ENCODE results near the gene FBLN1.

Gene FBLN1

DNA sequence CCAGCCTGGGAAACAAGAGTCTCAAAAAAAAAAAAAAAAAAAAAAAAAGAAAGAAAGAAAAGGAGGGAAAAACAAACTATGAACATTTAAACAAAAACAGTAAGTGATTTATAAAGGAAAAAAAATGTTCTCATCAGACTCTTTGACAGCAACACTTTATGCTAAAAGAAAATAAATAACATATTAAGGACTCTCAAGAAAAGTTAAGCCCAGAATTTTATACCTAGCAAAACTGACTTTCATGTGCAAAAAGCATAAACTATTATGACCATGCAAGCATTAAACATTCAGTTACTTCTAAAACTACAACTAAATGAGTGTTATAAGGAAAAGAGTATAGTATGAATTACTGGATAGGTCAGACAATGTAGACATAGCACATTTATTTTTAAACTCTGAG lies 68.4 kb downstream of the FBLN1 start:
- no peak for DNase-seq (ENCODE audit: low spot score)

DNA sequence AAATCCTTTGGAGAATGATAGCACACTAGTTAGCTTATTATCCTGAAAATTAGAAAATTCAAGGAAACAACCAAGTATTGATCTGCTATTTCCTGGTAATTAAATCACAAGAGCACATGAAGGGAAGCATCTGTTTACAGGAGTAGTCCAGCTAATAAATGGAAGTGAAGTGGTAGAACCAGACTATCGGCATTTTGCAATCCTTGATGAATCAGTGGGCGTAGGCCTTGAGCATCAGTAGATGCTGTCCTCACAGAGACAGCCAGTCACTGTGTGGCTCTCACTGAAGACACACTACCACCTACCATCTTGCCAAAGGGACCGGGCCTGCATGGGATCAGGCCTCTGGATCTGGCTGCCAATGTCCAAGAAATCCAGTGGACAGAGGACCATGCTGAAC lies 69.8 kb downstream of the FBLN1 start:
- DNase-seq (ENCODE audit: low spot score), result no peak

DNA sequence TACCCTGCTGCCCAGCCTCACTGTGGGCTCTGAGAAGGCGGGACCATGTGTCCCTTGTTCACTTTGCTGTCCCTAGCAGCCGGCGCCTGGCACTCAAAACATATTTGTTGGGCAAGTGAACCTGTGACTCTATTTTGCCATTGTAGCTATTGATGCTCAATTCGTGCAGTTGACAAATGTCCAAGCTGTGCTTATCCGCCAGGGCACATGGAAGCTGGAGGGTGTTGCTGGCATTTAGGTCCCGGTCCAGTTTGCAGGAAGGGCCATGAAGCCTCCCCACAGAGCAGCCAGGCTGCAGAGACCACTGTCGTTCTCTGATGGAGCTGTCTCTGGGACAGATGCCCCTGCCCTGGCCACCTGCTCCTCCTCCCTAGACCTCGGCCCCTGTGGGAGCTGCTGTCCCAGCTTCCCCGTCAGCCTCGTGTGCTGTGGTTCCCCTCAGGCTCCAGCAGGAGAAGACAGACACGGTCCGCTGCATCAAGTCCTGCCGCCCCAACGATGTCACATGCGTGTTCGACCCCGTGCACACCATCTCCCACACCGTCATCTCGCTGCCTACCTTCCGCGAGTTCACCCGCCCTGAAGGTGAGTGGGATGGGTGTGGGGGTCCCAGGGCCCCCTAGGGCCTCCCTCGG lies 71.5 kb downstream of the FBLN1 start:
- DNase-seq (ENCODE audit: low spot score), result no peak

DNA sequence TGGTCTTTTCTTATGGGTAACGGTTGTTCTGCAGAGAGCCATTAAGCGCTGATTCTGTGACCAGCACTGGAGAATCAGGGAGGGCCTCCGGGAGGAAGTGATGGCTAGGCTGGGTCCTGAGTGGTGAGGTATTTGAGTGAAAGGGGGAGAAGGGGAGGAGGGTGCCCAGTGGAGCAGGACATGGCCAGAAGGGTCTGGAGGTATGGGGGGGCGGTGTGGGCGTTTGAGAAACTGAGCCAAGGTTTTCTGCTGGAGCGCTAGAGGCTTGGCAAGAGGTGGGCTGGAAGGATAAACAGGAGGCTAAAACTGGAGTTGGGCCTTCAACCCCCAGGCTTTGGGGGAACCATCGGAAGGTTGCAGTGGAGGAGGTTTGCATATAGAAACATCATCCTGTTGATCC lies 72.5 kb downstream of the FBLN1 start:
- DNase-seq (ENCODE audit: low spot score), result no peak

DNA sequence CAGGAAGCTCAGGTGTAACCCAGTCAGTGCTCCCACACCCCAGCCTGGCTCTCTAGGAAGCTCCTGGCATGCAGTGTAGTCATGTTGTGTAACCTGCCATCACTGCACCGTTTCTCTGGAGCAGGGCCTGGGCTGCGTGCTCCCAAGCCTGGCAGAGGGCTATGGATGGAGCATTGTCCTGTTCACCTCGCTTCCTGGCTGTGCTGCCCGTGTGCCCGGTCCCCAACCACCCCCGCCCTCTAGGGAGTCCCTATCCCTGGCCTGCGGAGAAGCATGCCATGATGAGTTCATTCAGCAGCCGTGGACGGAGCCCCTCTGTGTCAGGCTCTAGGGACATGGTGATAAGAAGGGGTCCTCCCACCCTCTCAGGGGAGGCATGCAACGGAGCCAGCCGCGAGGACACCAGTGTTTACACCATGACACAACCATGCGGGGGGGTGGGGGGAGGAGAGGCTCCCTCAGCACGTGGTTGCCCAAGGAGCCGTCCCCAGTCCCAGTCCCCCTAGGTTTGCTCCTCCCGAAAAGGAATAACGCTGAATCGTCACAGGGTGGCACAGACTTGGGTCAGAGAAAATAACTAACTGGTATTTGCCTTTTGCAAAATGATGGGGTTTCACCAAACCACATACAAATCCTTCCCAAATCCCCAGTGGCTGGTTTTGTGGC lies 73.1 kb downstream of the FBLN1 start:
- DNase-seq (ENCODE audit: low spot score), result no peak

DNA sequence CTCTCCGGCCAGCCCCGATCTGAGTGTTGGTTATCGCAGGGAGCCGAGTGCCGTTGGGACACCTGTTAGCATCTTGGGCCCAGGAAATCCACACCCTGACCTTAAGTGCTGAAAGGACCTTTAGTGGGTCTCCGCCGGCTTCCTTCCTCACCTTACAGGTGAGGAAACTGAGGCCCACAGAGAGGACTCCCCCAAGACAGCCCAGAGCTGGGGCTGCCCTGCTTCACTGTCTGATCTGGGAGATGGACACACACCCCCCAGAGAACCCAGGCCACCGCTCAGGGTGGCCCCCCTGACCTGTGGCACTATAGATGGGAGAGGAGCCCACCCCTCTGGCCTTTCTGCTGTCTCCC lies 73.6 kb downstream of the FBLN1 start:
- DNase-seq (ENCODE audit: low spot score), result no peak

DNA sequence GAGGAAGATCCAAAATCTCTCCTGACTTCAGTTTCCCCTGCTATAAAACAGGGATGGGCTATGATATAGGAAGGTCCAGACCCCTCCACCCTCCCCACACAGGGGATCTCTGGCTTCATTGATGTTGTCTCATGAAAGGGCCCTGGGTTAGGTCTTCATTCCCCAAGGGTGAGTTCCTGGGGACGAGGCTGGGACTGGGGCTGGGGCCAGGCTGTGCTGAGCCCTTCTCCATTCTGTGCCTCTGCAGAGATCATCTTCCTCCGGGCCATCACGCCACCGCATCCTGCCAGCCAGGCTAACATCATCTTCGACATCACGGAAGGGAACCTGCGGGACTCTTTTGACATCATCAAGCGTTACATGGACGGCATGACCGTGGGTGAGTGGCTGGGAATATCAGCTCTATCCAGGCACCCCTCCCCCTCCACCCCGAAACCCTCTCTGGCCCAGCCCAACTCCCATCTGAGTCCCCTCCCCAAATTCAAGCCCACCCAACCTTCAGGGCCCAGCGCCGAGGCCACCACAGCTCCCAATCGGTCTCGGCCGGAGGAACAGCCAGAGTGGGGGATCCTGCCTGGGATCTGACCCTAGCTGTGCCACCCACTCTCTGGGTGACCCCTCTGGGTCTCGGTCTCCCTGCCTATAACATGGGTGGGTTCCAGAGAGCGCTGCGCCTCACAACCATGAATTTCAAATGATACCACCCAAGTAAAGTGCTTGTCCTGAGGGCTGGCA lies 74.2 kb downstream of the FBLN1 start:
- no peak for DNase-seq (ENCODE audit: low spot score)

DNA sequence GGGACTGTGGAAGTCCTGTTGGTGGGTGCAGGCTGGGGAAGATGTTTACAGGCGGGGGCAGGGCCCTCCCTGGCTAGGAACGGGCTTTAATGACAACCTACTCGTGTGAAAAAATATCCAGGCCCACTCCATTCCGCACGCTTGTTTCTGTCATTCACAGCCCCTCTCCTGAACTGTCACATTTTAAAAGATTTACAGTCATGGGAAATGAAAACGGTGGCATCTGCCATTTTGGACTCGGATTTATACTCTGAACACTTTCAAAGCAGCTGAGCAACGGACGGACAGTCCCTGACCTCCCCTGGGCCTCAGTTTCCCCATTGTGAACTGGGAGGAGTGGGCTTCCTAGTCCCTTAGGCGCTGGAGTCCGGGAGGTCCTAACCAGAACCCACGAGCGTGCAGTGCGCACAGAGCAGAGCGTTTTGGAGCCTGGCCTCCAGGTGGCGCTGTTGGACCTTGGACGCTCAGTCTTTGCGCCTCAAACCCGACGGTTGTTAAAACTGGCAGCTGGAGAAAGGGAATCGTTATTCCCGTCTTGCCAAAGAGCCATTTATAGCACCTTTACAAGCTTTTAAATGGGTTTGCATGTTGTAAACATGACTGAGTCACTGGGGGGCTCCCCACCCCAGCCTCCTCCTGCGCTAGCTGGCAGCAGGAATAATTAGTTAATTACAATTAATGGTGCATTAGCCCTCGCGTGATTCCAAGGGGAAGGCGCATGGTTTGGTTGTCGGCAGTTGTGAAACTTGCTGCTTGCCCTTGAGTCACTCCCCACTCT lies 75.3 kb downstream of the FBLN1 start:
- peak; percentile 90 for DNase-seq (ENCODE audit: low spot score)

DNA sequence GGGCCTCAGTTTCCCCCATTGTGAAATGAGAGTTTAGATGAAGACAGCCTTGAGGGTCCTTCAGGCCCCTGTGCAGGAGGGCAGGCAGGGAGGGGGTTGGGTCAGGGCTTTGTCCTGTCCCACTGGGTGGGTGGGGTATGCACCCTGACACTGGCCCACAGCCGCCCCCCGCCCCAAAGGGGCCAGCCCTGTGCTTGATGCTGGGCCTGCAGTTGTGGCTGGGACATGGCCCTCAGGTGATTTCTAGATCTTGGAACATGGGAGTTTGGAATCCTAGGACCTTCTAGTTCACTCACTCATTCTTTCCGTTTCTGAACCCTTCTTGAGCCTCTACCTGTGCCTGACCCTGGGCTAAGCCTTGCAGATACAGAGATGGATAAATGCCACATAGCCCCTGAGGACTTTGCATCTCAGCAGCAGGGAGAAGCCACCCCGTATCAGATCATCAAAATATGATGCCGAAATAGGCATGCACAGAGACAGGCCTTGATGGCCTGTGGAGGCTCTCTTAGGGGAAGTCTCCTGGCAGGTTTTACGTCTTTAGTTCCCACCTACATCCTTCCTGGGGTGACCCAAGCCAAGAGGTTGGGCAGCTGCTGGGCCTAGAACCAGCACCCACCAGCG lies 76.0 kb downstream of the FBLN1 start:
- DNase-seq (ENCODE audit: low spot score), result no peak

DNA sequence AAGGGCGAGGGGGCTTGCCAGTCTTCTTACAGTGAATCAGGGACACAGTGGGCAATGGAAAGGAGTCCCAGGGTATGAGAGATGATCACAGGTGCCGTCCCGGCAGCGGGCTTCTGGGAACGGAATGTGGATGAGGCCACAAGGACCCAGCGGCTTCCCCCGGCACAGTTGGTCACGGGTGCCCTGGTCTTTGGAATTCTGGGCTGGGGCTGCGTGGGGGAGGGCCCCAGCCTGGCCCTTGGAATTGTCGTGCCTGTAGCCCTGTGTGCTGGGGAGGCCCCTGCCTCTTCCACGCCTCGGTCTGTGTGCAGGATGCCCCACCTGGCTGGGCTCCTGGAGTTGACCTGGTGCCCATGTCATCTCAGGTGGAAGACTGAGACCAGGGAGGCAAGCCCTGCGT lies 76.6 kb downstream of the FBLN1 start:
- no peak for DNase-seq (ENCODE audit: low spot score)

DNA sequence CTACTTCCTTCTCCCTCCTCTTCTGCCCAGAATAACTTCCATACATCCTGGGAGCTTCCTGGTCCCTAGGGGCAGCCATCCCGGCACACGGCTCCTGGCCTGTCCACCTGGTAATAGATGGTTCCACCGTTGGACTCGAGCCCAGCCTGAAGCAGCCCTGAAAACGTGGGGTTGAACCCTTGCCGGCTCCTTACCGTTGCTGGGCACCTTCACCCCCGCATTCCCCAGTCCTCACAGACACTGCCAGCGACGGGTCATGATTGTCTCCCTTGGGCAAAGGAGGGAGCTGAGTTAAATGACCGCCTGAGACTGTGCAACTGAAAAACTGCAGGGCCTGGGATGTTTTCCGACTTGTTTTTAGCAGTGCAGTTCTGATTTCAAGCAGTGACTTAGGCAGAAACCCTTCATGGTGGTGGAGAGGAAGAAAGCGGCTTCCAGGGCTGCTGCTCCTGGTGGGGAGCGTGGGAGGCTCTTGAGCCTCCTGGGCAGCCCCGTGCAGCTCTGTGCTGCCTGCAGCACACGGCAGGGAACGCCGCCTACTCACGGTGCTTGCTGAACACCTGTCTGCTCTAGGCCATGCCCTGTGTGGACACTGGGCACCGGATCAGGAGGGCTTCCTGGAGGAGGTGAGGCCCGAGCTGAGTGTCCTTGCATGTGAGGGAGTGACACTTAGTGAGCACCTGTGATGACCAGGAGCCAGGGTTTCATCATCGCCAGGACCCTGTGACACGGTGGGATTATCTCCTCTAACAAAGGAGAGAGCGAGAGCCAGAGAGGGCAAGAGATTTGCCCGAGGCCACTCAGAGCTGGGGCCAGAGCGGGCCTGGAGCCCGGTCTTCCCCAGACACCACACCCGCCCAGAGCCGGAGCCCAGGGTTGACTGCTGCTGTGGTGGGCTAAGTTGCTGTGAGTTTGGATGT lies 77.4 kb downstream of the FBLN1 start:
- no peak for DNase-seq (ENCODE audit: low spot score)

DNA sequence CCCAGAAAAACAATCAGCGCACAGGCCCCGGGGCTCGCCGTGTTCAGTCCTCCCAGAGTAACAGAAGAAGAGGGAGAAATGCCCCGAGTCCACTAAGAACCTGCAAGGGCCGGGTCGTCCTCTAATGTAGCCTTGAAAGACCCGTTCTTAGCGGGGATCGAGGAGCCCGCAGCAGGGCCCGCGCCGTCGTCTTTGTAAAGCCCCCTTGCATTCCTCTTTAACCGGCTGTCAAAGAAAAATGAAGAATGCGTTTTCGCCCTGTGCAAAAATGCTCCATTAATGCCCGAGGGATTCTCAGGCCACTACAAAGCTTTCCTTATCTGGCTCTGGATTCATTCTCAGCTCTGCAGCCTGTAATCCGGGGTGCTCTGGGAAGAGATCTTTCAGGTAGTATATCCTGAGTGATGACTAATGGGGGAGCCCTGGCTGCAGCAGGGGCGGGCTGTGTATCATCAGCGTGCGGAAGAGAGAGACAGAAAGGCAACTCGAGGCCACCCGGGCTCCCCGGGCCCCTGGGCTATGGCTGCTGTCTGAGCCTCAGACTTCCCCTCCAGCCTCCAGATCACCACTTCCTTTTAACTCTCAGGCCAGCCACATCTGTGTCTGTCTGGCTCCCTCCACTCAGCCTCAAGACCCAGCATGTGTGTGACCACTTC lies 78.2 kb downstream of the FBLN1 start:
- no peak for DNase-seq (ENCODE audit: low spot score)

DNA sequence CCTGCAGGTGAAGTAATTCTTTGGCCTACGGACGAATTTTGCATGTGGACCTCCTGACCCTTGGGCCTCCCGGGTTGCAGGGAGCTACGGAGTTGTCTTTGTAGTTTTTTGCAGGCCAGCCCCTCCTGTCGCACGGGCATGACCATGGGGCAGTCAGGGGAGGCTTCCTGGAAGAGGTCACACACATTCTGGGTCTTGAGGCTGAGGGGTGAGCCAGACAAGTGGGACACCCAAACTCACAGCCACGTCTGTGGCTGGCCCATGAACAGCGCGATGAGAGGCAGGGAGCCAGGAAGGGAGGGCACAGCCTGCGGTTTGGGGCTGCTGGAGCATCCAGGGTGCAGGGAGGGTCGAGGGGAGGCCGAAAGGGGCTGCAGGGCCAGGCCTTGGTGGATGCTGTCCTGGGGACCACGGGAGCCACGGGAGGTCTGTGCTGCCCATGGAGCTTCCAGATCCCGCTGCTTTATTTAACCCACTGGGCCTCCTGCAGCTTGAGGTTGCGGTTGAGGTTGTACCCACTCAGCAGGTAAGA lies 78.9 kb downstream of the FBLN1 start:
- no peak for DNase-seq (ENCODE audit: low spot score)

DNA sequence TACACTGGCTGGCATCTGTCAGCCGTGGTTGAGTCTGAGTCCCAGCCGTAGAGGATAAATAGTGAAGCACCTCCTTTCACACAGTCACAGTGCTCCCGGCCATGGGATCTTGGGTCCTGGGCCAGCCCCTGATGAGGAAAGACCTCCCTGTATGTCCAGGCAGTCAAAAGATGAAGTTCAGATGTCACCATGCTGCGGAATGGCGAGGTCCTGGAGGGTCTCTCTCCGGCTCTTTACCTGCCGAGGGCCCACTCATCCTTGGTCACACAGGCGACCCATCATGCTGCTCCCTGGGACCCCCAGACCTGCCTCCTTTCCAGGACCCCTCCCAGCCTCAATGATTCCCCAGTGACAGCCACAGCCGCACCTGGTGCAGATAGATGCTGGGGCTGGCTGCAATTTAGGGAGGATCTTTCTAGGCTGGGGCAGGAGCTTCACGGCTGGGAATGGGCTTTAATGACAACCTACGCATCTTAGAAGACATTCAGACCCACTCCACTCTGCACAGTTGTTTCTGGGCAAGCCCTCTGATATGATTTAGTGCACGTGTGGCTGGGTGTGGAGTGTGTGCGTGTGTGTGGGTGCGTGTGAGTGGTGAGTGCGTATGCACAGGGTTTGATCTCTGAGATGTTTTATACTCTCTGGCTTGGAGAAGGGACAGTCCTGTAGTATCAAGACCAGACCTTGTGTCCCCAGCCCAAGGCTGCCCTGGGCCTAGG lies 79.7 kb downstream of the FBLN1 start:
- DNase-seq (ENCODE audit: low spot score), result no peak

DNA sequence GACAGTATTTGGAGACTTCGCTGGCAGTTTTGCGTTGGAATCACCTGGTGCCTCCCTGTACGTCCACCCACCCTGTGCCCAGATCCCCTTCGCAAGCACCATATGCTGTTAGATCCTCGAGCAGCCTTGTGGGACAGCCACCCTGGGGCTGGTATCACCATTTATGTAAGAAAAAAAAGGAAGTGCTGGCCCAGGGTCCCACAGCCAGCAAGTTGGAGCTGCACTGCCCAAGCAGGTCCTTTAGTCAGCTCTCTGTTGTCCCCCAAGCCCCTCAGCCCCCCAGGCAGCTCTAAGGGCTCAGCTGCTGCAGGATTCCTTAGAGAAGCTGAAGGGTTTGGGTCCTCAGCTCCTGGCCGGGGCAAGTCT lies 80.3 kb downstream of the FBLN1 start:
- DNase-seq (ENCODE audit: low spot score), result no peak

DNA sequence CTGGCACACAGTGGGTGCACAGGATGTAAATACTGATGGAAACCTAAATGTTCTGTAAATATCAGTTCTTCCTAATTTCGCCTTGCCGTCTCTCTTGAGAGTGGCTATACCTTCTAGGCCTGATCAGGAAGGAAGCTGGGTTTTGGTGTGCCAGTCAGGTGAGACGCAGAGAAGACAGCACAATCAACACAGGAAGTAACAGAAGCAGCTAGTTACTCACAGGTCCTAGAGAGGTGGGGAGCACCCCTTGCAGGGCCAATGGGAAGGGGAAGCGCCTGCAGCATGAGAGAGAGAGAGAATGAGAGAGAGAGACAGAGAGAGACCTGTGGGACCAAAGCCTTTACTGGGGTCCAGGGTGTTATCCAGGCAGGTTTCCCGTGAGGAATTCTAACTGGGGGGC lies 80.8 kb downstream of the FBLN1 start:
- no peak for DNase-seq (ENCODE audit: low spot score)

DNA sequence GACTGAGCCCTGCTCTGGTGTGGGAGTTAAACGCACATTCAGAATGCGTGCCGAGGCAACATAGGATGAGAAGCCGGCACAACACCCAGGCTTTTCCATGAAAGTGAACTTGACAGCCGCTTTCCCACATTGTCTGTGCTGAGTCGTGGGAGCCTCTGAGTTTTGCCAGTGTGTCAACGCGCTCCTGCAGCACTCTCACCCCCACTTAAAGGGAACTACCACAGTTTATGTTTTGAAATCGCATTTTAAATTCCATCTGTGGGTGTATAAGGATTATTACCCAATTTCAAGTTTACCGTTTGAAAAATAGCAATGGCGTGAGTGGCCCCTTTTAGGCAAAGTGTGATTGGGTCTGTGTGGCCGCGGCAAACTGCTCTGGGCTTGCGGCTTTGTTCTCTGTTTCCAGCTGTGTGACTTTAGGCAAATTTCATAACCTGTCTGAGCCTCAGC lies 81.5 kb downstream of the FBLN1 start:
- peak; percentile 67 for DNase-seq (ENCODE audit: low spot score)

DNA sequence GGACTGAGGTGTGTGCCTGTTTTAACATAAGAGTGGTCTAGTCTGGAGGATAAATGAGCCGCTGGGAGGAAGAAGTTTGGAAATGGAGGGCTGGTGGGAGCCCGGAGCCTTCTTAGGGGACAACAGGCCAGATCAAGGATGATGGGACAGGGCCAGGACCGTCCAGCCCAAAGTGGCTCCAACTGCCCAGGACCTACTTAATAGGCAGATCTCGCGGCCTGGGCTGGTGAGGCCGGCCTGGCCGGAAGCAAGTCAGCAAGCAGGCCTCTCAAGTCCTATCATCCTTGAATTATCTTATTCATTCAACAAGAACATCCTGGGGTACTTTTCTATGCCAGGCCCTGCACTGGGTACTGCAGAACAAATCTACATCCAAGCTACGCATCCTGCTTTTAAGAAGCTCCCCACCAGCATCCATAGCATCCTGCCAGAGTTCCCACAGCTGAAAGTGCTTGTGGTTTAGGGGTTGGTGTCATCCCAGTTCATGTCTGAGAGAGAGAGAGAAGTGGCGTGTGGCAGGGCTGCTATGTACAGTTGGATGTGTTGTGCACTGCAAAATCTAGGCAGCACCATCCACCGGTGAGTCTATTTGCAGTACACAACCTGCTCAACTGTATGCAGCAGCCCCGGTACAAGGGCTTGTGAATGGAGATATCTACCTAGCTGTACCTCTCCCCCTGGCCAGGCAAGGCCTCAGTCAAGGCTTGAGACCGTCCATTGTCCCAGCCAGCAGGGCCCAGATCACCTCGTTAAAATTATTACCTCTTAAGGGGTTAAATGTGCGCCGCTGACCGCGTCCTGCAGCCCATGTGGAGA lies 82.1 kb downstream of the FBLN1 start:
- DNase-seq (ENCODE audit: low spot score), result no peak

DNA sequence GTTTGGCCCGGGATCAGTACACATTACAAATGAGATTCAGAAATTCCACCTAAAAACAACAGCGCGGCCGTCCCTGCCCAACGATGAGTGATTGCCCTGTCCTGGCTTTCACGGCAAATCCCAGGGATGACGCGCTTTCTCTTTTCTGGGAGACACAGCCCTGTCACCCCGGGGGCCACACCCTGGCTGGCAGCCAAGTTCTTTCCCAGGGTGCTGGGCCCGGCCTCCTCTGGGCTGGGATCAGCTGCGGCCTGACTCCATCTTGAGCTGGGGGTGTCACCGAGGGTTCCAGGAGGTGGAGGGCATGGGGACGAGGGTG lies 82.7 kb downstream of the FBLN1 start:
- DNase-seq (ENCODE audit: low spot score), result no peak
